Astrocyte (in vitro differentiated cells and primary cell): Measurements from ENCODE around the gene GMPPA. TPM values are rescaled to one million over a fixed set of nuclear protein-coding genes. Genes with fewer than 3 reads are reported as not detected.

Experiments used
- DNase-seq: peaks from one replicate; pipeline ENCODE4 v3.0.0-alpha.2; 2010; ENCODE audit warnings: low read depth
- FAIRE-seq: peaks from 2 replicates; lab custom pipeline; 2011; peaks lifted over from hg19 to GRCh38; lab: Jason Lieb, UNC
- H2AFZ ChIP-seq: 2 replicates; pipeline ENCODE4 v1.6.0; 2012; ENCODE audit warnings: low read depth, low read length, inconsistent platforms
- H3K27ac ChIP-seq: 2 replicates; pipeline ENCODE4 v1.5.1; 2011; ENCODE audit warnings: low read depth, low read length, inconsistent platforms
- H3K27me3 ChIP-seq: 2 replicates; pipeline ENCODE4 v1.6.0; 2011; ENCODE audit warnings: low read length, inconsistent platforms; ENCODE audit not compliant: insufficient read depth
- H3K36me3 ChIP-seq: 2 replicates; pipeline ENCODE4 v1.5.1; 2011; ENCODE audit warnings: low read length, inconsistent platforms; ENCODE audit not compliant: insufficient read depth
- H3K4me1 ChIP-seq: 2 replicates; pipeline ENCODE4 v1.5.1; 2011; ENCODE audit warnings: low read length, inconsistent platforms; ENCODE audit not compliant: insufficient read depth
- H3K4me2 ChIP-seq: 2 replicates; pipeline ENCODE4 v1.6.0; 2012; ENCODE audit warnings: low read length, inconsistent platforms
- H3K4me3 ChIP-seq: 2 replicates; pipeline ENCODE4 v1.5.1; 2011; ENCODE audit warnings: low read depth, mild to moderate bottlenecking, low read length, inconsistent platforms; ENCODE audit not compliant: insufficient read depth
- H3K79me2 ChIP-seq: 2 replicates; pipeline ENCODE4 v1.6.0; 2012; ENCODE audit warnings: mild to moderate bottlenecking, low read length, inconsistent platforms; ENCODE audit not compliant: insufficient read depth
- H3K9ac ChIP-seq: 2 replicates; pipeline ENCODE4 v1.6.0; 2012; ENCODE audit warnings: mild to moderate bottlenecking, low read length, inconsistent platforms
- H3K9me3 ChIP-seq: 2 replicates; pipeline ENCODE4 v1.5.1; 2012; ENCODE audit warnings: low read depth, mild to moderate bottlenecking, low read length, inconsistent platforms; ENCODE audit not compliant: insufficient read depth
- H4K20me1 ChIP-seq: 2 replicates; pipeline ENCODE4 v1.6.0; 2012; ENCODE audit warnings: low read length, inconsistent platforms; ENCODE audit not compliant: insufficient read depth
- H3K27ac Mint-ChIP-seq: one replicate; pipeline ENCODE4 v1.8.0; 2021; ENCODE audit warnings: mild to moderate bottlenecking, mixed read lengths; ENCODE audit not compliant: unreplicated experiment
- H3K27me3 Mint-ChIP-seq: one replicate; pipeline ENCODE4 v1.8.0; 2021; ENCODE audit warnings: low read depth, mixed read lengths; ENCODE audit not compliant: unreplicated experiment
- H3K36me3 Mint-ChIP-seq: one replicate; pipeline ENCODE4 v1.8.0; 2021; ENCODE audit warnings: low read depth, mixed read lengths; ENCODE audit not compliant: unreplicated experiment
- H3K4me1 Mint-ChIP-seq: one replicate; pipeline ENCODE4 v1.8.0; 2021; ENCODE audit warnings: low read depth, mixed read lengths; ENCODE audit not compliant: unreplicated experiment
- H3K4me3 Mint-ChIP-seq: one replicate; pipeline ENCODE4 v1.8.0; 2021; ENCODE audit warnings: mild to moderate bottlenecking, moderate library complexity, mixed read lengths; ENCODE audit not compliant: unreplicated experiment
- H3K9me3 Mint-ChIP-seq: one replicate; pipeline ENCODE4 v1.8.0; 2021; ENCODE audit warnings: mild to moderate bottlenecking, mixed read lengths; ENCODE audit not compliant: unreplicated experiment
- CTCF ChIP-seq: IDR thresholded peaks from 2 replicates; pipeline ENCODE4 v1.5.1; 2011; ENCODE audit warnings: low read depth, mild to moderate bottlenecking, inconsistent platforms, low read length, moderate library complexity; ENCODE audit not compliant: insufficient read depth
- EZH2 ChIP-seq: IDR thresholded peaks from 2 replicates; pipeline ENCODE4 v1.6.1; 2012; ENCODE audit warnings: mild to moderate bottlenecking, low read length, inconsistent platforms; ENCODE audit not compliant: insufficient read depth
- total RNA-seq: library from RNA; stranded (reverse); gene quantifications from 2 replicates; pipeline ENCODE4 v1.2.1, GENCODE V29; 2021

GMPPA gene
- total RNA-seq, 1 donor from 2014 or later: 49.5 TPM

- Histone ChIP-seq H2AFZ (no peak overlapping the region), H3K4me2 (peak overlapping the region; percentile 48), H3K27me3 (peaks cover 3% of the 10 kb centered on the region)
Observed at GRCh38 chr2:219483451-219484342, 15.0 kb upstream of the GMPPA start.

GRCh38 chr2:219484343-219485200, 14.1 kb upstream of the GMPPA start:
- Histone ChIP-seq H3K4me2 (peak overlapping the region; percentile 48), H3K9ac (no peak overlapping the region), H4K20me1 (peaks cover 20% of the 10 kb centered on the region), H3K36me3 (peaks cover 9% of the 10 kb centered on the region), H3K4me1 (no peaks in the 10 kb centered on the region), H3K4me3 (no peak overlapping the region), H3K27ac (no peak overlapping the region), H3K27me3 (peaks cover 3% of the 10 kb centered on the region), H3K9me3 (no peaks in the 10 kb centered on the region), H2AFZ (no peak overlapping the region), H3K79me2 (no peaks in the 10 kb centered on the region)
- no peak for FAIRE-seq
- no peaks in the 10 kb centered on the region for H3K9me3 Mint-ChIP-seq
- H3K27me3 Mint-ChIP-seq: peaks cover 53% of the 10 kb centered on the region
- no peak overlapping the region for H3K4me3 Mint-ChIP-seq
- H3K36me3 Mint-ChIP-seq: peaks cover 32% of the 10 kb centered on the region
- no peak for DNase-seq
- no peak overlapping the region for H3K27ac Mint-ChIP-seq
- no peaks in the 10 kb centered on the region for H3K4me1 Mint-ChIP-seq
- TF ChIP-seq CTCF: no peak
- peak; percentile 72 for TF ChIP-seq EZH2

More at GRCh38 chr2:219483451-219484342, 15.0 kb upstream of the GMPPA start:
- H3K9ac ChIP-seq: no peak overlapping the region
- no peaks in the 10 kb centered on the region for H3K4me1 ChIP-seq
- peaks cover 40% of the 10 kb centered on the region for H3K36me3 Mint-ChIP-seq
- no peak overlapping the region for H3K4me3 Mint-ChIP-seq
- H3K9me3 ChIP-seq: no peaks in the 10 kb centered on the region
- DNase-seq: no peak
- no peaks in the 10 kb centered on the region for H3K4me1 Mint-ChIP-seq
- H3K4me3 ChIP-seq: no peak overlapping the region
- no peak overlapping the region for H3K27ac ChIP-seq
- H3K9me3 Mint-ChIP-seq: no peaks in the 10 kb centered on the region
- H3K36me3 ChIP-seq: peaks cover 9% of the 10 kb centered on the region
- H3K27me3 Mint-ChIP-seq: peaks cover 56% of the 10 kb centered on the region
- no peak for FAIRE-seq
- H3K79me2 ChIP-seq: no peaks in the 10 kb centered on the region
- TF ChIP-seq CTCF (no peak), EZH2 (no peak)
- H4K20me1 ChIP-seq: peaks cover 20% of the 10 kb centered on the region
- no peak overlapping the region for H3K27ac Mint-ChIP-seq
